GM04504 (cell line): ENCODE data around the gene B3GALT5.

Experiments used
- DNase-seq: peaks from one replicate; pipeline ENCODE4 v3.0.0-alpha.2; 2012; ENCODE audit warnings: low read depth

The B3GALT5 gene

GRCh38 chr21:39645331-39645730 lies 32.6 kb downstream of the B3GALT5 start:
- DNase-seq, result no peak

- DNase-seq, result peak; percentile 26
Measured at GRCh38 chr21:39647476-39647875, 34.7 kb downstream of the B3GALT5 start.

GRCh38 chr21:39648879-39649278 lies 36.1 kb downstream of the B3GALT5 start:
- no peak for DNase-seq

- no peak for DNase-seq
Measured at GRCh38 chr21:39649526-39649925, 36.8 kb downstream of the B3GALT5 start.

GRCh38 chr21:39650306-39650705 lies 37.6 kb downstream of the B3GALT5 start:
- DNase-seq, result no peak

GRCh38 chr21:39650801-39651200 lies 38.1 kb downstream of the B3GALT5 start:
- DNase-seq, result no peak

GRCh38 chr21:39651206-39651605 lies 38.5 kb downstream of the B3GALT5 start:
- no peak for DNase-seq

GRCh38 chr21:39654951-39655350 lies 42.2 kb downstream of the B3GALT5 start:
- no peak for DNase-seq

GRCh38 chr21:39655589-39655988 lies 42.8 kb downstream of the B3GALT5 start:
- DNase-seq, result no peak

- DNase-seq, result no peak
Measured at GRCh38 chr21:39656209-39656608, 43.5 kb downstream of the B3GALT5 start.

- no peak for DNase-seq
Measured at GRCh38 chr21:39657091-39657689, 44.5 kb downstream of the B3GALT5 start.

GRCh38 chr21:39658066-39658465 lies 45.3 kb downstream of the B3GALT5 start:
- DNase-seq, result no peak

- no peak for DNase-seq
Measured at GRCh38 chr21:39659070-39659815, 46.5 kb downstream of the B3GALT5 start.

- peak; percentile 59 for DNase-seq
Measured at GRCh38 chr21:39660191-39660980, 47.6 kb downstream of the B3GALT5 start.

GRCh38 chr21:39661121-39661520 lies 48.4 kb downstream of the B3GALT5 start:
- DNase-seq, result no peak

- DNase-seq, result no peak
Measured at GRCh38 chr21:39661740-39662139, 49.0 kb downstream of the B3GALT5 start.

- DNase-seq, result no peak
Measured at GRCh38 chr21:39662411-39662953, 49.7 kb downstream of the B3GALT5 start.

- DNase-seq, result no peak
Measured at GRCh38 chr21:39663066-39663465, 50.3 kb downstream of the B3GALT5 start.

- no peak for DNase-seq
Measured at GRCh38 chr21:39663742-39664492, 51.2 kb downstream of the B3GALT5 start.

GRCh38 chr21:39664586-39664985 lies 51.8 kb downstream of the B3GALT5 start:
- DNase-seq, result no peak

GRCh38 chr21:39666026-39666425 lies 53.3 kb downstream of the B3GALT5 start:
- no peak for DNase-seq
